ENCODE data around the gene SKIC2.
"Not testable (repeated sequence)": the region's sequence is repeated elsewhere in the genome, so short reads cannot be mapped to it uniquely, and the experiment has no call there.

DNA sequence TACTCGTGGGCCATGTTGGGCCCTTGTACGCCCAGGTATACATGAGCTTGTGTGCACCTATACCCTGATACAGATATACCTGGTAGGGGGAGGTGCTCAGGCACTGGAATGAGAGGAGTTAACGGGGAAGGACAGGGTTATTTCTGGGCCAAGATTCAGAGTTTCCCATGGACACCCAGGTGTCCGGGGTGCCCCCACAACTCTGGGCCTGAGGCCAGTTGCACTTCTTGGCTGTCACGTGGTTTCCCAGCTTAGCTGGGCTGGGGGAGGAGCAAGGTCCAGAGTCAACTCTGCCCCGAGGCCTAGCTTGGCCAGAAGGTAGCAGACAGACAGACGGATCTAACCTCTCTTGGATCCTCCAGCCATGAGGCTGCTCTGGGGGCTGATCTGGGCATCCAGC, 22.8 kb downstream of the SKIC2 start, which contains the start of gene C4A:
- TF ChIP-seq, protein P1, sequence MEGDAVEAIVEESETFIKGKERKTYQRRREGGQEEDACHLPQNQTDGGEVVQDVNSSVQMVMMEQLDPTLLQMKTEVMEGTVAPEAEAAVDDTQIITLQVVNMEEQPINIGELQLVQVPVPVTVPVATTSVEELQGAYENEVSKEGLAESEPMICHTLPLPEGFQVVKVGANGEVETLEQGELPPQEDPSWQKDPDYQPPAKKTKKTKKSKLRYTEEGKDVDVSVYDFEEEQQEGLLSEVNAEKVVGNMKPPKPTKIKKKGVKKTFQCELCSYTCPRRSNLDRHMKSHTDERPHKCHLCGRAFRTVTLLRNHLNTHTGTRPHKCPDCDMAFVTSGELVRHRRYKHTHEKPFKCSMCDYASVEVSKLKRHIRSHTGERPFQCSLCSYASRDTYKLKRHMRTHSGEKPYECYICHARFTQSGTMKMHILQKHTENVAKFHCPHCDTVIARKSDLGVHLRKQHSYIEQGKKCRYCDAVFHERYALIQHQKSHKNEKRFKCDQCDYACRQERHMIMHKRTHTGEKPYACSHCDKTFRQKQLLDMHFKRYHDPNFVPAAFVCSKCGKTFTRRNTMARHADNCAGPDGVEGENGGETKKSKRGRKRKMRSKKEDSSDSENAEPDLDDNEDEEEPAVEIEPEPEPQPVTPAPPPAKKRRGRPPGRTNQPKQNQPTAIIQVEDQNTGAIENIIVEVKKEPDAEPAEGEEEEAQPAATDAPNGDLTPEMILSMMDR (IDR thresholded peaks at IDR 0.05), result not testable (repeated sequence)
- not testable (repeated sequence) for TF ChIP-seq POLR2AphosphoS5, POLR2A (IDR thresholded peaks at IDR 0.05)

Data from prostate gland (tissue), 2 donors.